GM19023 (cell line): ENCODE measurements around the gene SHOC2.

ENCODE experiments used
- ATAC-seq: cut with Tn5 transposase; IDR thresholded peaks from one replicate; pipeline ENCODE4 v1.9.1; 2021; ENCODE audit warnings: mild to moderate bottlenecking, moderate library complexity; ENCODE audit not compliant: unreplicated experiment

Gene SHOC2

GRCh38 chr10:110919349-110919931 lies at the start of gene SHOC2:
Gene SHOC2, plus strand, starts transcription at chr10:110919604. Its CDS starts 44,755 bp downstream, at chr10:110964359.
- peak; percentile 15 for ATAC-seq

- ATAC-seq = no peak
These were observed 48.5 kb upstream of the SHOC2 start for GRCh38 chr10:110870823-110871297.

- ATAC-seq = peak; percentile 83
These were observed 47.9 kb upstream of the SHOC2 start, which contains the start of gene PDCD4 for GRCh38 chr10:110871298-110872084. Gene PDCD4, plus strand, starts transcription at chr10:110871928. Its CDS starts 4,100 bp downstream, at chr10:110876028.

GRCh38 chr10:110872145-110872983 lies 47.0 kb upstream of the SHOC2 start:
- ATAC-seq = peak; percentile 52

- ATAC-seq = no peak
These were observed 46.1 kb upstream of the SHOC2 start for GRCh38 chr10:110872984-110873923.

- ATAC-seq = no peak
These were observed 45.5 kb upstream of the SHOC2 start for GRCh38 chr10:110873951-110874350.

GRCh38 chr10:110876000-110876399 lies 43.4 kb upstream of the SHOC2 start:
- ATAC-seq = no peak

GRCh38 chr10:110876788-110877187 lies 42.6 kb upstream of the SHOC2 start:
- no peak for ATAC-seq

GRCh38 chr10:110880012-110880411 lies 39.4 kb upstream of the SHOC2 start:
- ATAC-seq = no peak

GRCh38 chr10:110881247-110881646 lies 38.2 kb upstream of the SHOC2 start:
- ATAC-seq = no peak

GRCh38 chr10:110881905-110882304 lies 37.5 kb upstream of the SHOC2 start:
- ATAC-seq = no peak

- ATAC-seq = no peak
These were observed 35.5 kb upstream of the SHOC2 start for GRCh38 chr10:110883924-110884323.

- ATAC-seq = no peak
These were observed 33.3 kb upstream of the SHOC2 start for GRCh38 chr10:110885932-110886674.

- ATAC-seq = no peak
These were observed 31.8 kb upstream of the SHOC2 start for GRCh38 chr10:110887560-110887959.

- no peak for ATAC-seq
These were observed 26.7 kb upstream of the SHOC2 start for GRCh38 chr10:110892602-110893288.

- ATAC-seq = no peak
These were observed 25.7 kb upstream of the SHOC2 start for GRCh38 chr10:110893559-110894179.

GRCh38 chr10:110897184-110897583 lies 22.2 kb upstream of the SHOC2 start:
- no peak for ATAC-seq

GRCh38 chr10:110898391-110898790 lies 21.0 kb upstream of the SHOC2 start:
- ATAC-seq = no peak
